ENCODE data around the gene DDAH2.

DDAH2 gene

DNA sequence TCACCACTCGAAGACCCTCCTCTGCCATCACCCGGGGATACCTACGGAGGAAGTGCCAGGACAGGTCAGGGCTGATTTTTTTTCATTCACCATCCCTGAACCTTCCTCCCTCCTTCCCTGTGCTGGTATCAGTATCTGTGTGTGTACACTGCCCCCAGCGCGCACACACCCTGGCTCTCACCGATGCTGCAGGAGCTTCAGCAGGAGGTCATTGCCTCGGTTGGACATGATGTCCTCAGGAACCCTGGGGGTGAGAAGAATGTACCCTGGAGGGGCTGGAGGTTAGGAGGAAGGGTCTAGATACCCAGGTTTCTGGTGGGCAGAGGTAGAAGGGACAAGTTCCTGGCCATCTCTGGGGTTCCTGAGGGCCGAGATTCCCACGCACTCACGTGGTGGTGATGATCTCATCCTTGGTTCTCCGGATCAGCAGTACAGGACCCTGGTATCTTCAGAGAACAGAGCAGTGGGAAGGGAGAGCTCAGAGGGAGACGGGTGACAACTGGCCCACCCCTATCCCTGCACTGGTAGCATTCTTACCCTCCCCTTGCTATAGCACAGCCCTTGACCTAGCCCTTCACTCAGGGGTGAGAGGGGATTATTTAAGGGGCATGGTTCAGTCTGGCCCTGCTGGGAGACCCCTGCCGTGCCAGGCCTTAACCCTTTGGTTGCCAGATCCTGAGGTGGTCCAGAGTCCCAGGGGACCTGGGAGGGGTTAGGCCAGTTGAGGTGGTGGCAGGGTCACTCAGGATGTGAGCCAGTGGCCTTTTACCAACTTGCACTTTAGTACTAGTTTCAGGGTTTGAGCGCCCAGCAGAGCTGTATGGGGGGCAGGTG, 41.0 kb downstream of the DDAH2 start:
- DNase-seq, result no peak

DNA sequence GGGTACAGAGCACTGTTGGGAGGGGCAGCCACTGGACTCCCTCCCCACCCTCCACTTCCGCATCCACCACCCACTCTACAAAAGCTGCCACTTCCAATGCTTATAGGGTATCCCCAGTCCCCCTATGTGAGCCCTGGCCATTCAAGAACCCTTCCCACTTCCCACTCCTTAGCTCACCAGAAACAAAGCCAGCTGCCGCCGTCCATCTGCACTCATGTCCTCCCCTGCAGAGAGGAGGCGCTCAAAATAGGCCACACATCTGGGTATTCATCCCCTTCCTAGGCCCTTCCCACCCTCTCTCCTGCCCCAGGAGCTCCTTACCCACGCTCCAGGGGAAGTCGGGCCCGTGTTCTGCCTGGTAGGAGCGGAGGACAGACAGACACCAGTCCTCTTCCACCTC, 41.8 kb downstream of the DDAH2 start:
- no peak for DNase-seq

DNA sequence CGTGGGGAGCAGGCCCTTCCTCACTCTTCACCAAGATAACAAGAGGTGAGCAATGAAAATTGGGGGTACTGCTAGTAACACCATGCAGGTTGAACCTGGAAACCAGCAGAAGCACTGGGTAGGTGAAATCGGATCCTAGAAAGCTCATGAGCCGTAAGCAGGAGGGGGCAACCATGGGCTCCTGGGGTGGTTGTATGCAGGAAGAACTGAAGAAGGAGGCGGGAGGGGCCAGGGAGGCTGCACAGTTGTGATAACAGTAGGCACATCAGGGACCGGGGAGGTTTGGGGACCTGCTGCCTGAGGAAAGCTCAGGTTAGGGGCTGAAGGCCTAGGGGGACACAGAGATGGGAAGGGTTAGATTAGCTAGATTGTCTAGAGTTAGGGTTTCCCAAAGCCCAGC, 42.6 kb downstream of the DDAH2 start:
- DNase-seq, result no peak

DNA sequence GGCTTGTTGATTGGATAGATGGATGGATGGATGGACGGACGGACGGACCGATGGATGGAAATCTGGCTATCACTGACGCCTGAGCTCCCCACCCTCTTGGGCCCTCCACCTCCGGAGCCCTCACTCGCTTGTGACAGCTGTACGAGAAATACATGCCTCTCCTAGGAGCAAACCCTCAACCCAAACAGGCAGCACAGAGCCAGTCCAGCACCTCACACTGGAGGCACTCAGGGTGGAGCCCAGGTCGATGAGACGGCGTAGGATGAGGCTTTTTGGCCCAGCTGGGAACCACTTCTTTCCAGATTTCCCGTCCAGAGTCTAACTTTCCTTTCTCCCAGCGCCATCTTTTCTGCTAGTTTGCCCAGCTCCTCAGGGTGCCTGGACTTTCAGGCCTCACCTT, 45.5 kb downstream of the DDAH2 start:
- no peak for DNase-seq

DNA sequence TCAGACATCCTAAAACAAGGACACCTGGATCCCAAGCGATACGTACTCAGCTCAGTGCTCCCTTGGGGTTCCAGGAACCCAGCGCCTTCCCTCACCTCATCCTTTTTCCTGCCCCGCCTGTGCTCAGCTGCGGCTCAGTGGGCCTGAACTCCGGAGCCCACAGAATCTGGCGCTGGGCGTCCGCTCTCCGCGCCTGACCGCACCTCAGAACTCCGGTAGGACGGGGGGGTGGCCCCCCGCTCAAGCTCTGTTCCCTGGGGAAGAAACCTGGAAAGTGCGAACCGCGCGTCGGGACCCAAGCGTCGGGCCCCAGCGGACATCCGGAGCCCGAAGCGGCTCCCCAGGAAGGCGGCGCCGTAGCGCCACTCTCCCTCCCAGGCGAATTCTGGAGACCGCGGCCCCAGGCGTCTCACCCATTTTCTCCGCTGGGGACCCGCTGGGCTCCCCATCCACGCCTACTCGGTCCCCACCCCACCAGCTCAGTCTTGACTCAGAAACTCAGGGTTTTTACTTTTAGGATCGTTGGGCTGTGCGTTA, 47.9 kb downstream of the DDAH2 start:
- DNase-seq, result peak; percentile 57

DNA sequence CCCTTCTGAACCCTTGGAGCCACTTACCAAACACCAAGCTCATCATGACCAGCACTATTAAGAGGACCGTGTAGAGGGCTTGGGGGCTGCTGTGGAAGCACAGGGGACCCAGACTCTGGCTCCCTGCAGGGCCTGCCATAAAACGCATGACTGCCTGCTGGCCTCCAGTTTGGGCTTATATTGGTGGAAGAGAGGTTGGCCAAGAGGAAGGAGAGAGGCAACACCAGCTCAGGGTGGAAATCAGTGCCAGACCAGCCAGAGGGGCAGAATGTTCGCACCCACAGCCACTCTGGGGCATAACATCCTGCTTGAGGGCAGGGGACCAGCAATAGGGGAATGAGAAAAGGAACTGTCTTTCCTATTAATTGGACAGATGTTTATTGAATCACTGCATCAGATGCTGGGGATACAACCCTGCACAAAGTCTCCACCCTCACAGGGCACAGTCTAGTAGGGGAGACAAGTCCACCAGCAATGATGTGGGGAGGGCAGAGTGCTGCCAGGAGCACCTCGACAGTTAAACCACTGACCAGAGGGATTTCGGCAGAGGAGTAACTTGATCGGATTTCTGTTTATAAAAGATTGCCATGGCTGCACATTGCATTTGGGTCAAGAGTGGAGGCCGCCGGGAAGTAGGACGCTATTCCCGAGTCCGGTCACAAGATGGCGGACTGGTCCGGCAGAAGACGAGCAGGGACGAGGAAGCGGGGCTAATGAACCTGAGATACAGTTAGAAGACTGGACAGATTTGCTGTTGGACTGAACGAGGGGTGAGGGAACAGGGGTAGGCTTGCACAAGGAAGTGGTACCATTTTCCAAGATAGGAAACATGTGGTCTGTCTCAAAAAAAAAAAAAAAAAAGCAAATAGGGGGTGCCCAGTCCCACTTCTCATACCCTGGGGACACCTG, 48.6 kb downstream of the DDAH2 start, which contains the start of gene LY6G5C:
TSS of gene LY6G5C (minus strand) at position 842 of the 909 bp plus-strand sequence. CDS start at position 148, 694 bp downstream.
- DNase-seq, result peak; percentile 57

DNA sequence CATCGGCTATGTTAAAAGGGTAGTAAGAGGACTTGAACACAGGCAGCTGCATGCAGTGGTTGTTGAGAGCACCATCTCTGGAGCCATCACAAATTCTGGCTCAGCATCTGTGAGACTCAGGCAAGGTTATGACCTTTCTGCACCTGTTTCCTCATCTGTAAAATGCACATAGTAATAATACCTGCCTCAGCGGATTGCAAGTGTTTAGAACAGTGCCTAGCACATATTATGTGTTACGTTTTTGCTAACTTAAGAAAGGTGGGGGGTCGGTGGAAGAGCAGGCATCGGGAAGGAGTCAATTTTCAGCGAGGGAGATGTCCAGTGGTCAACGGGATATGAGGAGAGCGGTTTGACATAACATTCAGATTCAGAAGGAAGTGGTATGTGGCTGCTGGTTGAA, 51.1 kb downstream of the DDAH2 start:
- DNase-seq, result no peak
